GM19193 (cell line): ENCODE data around the gene PHYHIPL.

Experiments
- POLR2A ChIP-seq: IDR thresholded peaks from 4 replicates; pipeline ENCODE4 v1.6.1; 2011; ENCODE audit not compliant: insufficient read depth, insufficient read length; ENCODE audit errors: extremely low read depth

The PHYHIPL gene

GRCh38 chr10:59229441-59229840, 53.0 kb downstream of the PHYHIPL start:
- TF ChIP-seq POLR2A = no peak

GRCh38 chr10:59234194-59234593, 57.8 kb downstream of the PHYHIPL start:
- TF ChIP-seq POLR2A = no peak

GRCh38 chr10:59234816-59235429, 58.5 kb downstream of the PHYHIPL start:
- TF ChIP-seq POLR2A = no peak

GRCh38 chr10:59236064-59236697, 59.7 kb downstream of the PHYHIPL start:
- TF ChIP-seq POLR2A = no peak

GRCh38 chr10:59237775-59238174, 61.3 kb downstream of the PHYHIPL start:
- no peak for TF ChIP-seq POLR2A

- no peak for TF ChIP-seq POLR2A
Measured at GRCh38 chr10:59240582-59241183, 64.2 kb downstream of the PHYHIPL start.

GRCh38 chr10:59242057-59242456, 65.6 kb downstream of the PHYHIPL start:
- no peak for TF ChIP-seq POLR2A

GRCh38 chr10:59242991-59243390, 66.5 kb downstream of the PHYHIPL start:
- TF ChIP-seq POLR2A = no peak

GRCh38 chr10:59243611-59244195, 67.3 kb downstream of the PHYHIPL start:
- TF ChIP-seq POLR2A = no peak

GRCh38 chr10:59244871-59245270, 68.4 kb downstream of the PHYHIPL start:
- TF ChIP-seq POLR2A = no peak

- TF ChIP-seq POLR2A = no peak
Measured at GRCh38 chr10:59245686-59246085, 69.2 kb downstream of the PHYHIPL start.

GRCh38 chr10:59252491-59252890, 76.0 kb downstream of the PHYHIPL start:
- TF ChIP-seq POLR2A = no peak

GRCh38 chr10:59255463-59255862, 79.0 kb downstream of the PHYHIPL start:
- no peak for TF ChIP-seq POLR2A

GRCh38 chr10:59257224-59257623, 80.8 kb downstream of the PHYHIPL start:
- no peak for TF ChIP-seq POLR2A

- no peak for TF ChIP-seq POLR2A
Measured at GRCh38 chr10:59258890-59259289, 82.4 kb downstream of the PHYHIPL start.

- no peak for TF ChIP-seq POLR2A
Measured at GRCh38 chr10:59265141-59265540, 88.7 kb downstream of the PHYHIPL start.

- no peak for TF ChIP-seq POLR2A
Measured at GRCh38 chr10:59266321-59266720, 89.9 kb downstream of the PHYHIPL start.

- no peak for TF ChIP-seq POLR2A
Measured at GRCh38 chr10:59268460-59268859, 92.0 kb downstream of the PHYHIPL start.
